Cortex of kidney (tissue), 1 donor: ENCODE data around the gene EVPLL.
"Not testable (repeated sequence)": the region's sequence is repeated elsewhere in the genome, so short reads cannot be mapped to it uniquely, and the experiment has no call there.

Source experiments
- DNase-seq: peaks from one replicate; lab custom pipeline; 2025; lab: John Stamatoyannopoulos, UW

Gene EVPLL

DNA sequence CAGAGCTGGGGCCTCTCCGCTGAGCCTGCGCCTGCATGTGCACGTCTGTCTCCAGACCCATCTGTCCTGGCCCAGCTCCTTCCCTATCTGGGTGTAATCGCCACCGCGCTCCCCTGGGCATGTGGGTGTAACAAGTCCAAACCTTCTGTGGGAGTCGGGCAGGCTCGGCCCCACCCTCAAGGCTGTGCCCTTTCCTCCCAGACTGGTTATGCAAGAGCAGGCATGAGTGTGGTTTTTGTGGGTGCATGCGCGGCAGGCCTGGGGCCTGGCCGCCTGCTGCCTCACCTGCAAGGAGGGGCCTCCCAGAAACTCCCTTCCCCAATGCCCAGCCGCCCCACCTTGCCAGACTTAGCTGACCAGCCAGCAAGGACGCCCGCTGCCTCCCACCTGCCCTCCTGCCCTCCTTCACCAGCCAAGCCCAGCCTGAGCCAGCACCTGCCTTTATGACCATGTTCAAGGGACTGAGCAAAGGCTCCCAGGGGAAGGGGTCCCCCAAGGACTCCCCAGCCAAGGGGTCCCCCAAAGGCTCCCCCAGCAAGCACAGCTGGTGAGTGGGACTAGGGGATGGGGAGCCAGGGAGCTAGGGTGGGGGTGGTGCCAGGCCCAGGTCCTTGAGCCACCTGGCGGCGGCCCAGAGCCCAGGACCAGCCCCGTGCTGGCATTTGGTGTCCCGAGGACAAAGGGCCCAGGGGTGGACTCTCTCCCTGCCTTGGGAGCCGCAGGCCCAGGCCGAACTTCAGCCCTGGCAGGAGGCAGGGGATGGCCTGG is at the start of gene EVPLL:
Gene EVPLL, plus strand, starts transcription at position 342 of the 768 bp plus-strand sequence. CDS start 3,160 bp downstream, outside the sequence.
- no peak for DNase-seq

DNA sequence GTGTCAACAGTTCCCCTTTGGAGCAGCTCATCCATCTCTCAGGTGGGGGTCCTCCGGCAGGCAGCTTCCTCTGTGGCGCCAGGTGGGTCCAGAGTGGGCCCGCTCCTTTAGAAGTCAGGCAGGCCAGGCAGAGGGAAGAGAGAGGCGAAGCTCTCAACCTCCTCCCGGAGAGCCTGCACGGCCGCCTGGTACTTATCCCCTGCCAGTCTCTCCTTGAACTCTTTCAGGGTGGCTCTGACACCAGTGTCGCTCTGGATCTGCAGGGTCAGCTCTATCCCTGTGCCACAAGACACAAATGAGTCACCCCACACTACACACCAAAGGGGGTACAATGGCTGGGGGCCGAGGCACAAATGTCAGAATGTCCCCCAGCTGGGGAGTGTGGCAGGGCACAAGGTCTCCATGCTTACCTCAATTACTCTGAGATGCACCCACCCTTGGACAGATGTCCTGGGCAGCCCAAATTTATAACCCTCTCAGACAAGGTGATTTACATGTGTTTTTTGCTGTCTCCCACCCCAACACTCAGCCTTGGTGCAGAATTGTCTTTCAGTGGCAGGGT is 48.9 kb upstream of the EVPLL start:
- DNase-seq, result no peak

DNA sequence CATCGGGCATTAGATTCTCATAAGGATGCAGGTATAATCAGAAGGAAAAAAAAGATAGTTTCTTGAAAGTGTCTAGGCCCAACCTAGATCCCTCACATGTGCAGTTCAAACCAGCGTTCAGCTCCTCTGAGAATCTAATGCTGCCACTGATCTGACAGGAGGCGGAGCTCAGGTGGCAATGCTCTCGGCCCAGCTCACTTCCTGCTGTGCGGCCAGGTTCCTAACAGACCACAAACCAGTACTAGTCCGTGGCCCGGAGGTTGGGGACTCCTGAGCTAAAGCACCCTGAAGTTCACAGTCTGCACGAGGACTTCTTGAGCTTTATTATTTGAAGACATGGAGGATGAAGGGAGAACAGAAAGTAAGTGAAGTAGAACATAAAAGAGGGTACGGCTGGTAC is 45.7 kb upstream of the EVPLL start:
- no peak for DNase-seq

DNA sequence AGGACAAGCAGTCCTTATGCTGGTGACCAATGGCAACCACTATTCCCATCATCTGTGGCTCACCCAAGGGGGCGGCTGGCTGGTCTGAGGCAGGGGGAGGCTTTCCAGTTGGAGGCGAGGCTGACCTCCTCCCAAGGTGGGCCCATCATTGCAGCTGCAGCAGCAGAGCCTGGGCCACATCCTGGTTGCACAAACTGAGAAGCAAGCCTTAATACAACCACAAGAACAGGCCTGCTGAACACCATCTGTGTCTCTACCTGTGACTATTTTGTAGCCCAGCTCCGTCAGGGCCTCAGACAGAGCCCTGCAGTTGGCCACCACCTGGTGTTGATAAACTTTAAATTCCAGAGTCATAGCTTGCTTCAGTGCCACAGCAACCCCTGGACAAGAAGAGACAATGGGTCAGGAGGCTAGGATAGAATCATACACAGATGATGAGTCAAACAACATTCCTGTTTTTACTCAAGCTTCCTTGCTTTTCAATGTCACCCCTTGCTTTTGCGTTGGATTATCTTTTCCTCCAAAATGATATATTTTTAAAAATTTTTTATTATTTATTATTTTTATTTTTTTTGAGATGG is 44.6 kb upstream of the EVPLL start:
- DNase-seq, result no peak

DNA sequence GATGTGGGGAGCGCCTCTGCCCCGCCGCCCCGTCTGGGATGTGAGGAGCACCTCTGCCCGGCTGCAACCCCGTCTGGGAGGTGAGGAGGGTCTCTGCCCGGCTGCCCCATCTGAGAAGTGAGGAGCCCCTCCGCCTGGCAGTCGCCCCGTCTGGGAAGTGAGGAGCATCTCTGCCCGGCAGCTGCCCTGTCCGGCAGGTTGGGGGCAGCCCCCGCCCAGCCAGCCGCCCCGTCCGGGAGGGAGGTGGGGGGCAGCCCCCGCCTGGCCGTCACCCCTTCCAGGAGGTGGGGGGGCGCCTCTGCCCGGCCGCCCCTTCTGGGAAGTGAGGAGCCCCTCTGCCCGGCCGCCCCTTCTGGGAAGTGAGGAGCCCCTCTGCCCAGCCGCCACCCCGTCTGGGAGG is 39.4 kb upstream of the EVPLL start:
- DNase-seq, result not testable (repeated sequence)

DNA sequence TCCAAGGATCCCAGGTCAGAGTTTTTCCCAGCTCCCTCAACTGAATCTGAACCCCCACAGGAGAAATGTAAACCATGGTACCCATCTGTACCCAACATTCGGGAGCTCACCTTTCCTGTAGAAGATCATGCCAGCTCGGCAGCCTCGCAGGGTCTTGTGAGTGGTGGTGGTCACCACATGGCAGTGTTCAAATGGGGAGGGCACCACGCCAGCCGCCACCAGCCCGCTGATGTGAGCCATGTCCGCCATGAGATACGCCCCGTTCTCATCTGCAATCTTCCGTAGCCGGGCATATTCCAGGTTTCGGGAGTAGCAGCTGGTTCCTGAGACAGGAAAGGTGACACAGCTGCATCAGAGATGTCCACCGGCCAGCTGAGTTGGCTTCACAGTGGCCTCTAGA is 37.6 kb upstream of the EVPLL start:
- no peak for DNase-seq

DNA sequence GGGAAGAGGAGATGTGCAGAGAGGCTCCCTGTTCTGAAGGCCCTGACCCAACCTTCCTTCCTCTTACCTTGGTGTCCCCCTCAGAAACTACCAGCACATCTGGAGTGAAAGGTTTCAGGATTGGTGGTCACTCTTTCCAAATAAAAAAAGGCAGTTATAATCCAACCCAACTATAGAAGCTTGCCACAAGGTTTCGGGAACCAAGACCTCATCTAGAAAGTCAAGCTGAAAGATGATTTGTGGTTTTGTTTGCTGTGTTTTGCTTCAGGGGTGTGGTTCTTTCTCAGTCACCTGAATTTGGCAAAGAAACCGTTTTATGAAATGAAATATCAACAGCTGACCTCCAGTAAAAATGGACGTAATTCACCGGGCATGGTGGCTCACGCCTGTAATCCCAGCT is 33.6 kb upstream of the EVPLL start:
- no peak for DNase-seq

DNA sequence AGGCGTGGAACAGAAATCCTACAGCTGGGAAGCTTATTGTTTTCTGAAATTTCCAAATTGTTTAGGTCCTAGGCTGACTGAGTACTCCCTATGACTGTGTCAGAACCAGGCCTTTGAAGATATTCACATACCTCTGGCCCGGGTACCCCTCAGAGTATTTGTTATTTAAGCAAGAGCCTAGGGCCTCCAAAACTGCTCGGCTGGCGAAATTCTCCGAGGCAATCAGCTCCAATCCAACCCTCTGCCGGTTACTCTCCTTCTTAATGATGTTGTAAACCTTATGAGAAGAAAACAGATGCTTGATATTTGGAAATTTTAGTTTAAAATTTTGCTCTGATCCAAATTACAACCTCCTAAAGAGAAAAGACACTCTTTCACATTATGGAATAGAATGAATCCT is 24.0 kb upstream of the EVPLL start:
- no peak for DNase-seq

DNA sequence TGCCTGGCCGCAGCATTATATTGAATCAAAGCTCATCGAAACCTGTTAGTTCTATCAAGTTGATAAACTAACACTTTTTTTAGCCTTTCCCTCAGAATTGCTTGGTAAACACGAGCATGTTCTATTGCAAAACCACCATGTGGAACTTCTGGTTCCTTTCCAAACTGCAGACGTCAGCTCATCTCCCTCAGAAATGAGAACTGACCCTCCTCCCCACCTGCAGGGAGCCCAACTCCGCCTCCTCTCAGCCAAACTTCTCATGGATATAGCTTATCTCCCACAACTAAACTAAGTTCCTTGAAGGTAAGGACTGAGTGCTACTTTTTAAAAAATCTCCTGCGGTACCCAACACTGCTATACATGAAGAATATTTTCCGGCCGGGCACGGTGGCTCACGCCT is 21.0 kb upstream of the EVPLL start:
- DNase-seq, result no peak

DNA sequence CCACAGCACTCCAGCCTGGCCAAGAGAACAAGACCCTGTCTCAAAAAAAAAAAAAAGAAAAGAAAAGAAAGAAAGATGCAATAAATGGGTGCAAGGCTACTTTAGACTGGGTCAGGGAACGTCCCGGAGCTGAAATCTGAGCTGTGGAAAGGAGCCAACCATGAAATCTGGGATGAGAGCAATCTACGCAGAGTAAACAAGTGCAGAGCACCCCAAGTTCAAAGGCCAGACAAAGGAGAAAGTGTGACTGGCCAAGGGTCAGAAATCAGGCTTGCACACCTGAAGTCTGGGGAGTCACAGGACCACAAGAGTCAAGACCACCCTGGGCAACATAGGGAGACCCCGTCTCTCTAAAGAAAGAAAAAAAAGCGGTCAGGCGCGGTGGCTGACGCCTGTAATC is 17.1 kb upstream of the EVPLL start:
- DNase-seq, result no peak

DNA sequence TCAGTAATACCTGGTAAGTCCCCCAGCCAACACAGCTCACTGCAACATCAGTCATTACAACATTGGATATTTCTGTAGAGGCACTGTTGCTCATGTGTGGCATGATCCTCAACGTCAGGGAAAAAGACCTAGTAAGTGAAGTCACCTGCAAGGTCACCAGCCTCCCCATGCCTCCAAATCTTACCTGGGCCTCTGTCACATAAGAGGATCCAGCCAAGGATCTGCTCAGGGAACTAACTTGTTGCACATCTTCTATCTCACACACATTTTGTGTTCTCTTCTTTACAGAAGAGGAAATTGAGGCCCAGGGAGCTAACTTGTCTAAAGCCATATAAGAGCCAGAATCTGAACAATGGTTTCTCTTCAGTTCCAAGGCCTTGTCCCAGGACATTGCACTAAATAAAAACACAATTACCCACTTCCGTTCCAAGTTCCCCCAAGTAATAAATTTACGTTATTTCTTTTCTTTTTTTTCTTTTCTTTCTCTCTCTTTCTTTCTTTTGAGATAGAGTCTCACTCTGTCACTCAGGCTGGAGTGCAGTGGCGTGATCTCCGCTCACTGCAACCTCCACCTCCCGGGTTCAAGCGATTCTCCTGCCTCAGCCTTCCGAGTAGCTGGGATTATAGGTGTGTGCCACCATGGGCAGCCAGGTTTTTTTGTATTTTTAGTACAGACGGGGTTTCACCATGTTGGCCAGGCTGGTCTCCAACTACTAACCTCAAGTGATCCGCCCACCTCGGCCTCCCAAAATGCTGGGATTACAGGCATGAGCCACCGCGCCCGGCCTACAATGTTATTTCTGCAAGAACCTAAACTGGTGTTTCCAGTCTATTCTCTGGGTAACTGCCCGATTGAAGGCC is 15.5 kb upstream of the EVPLL start:
- DNase-seq, result no peak

DNA sequence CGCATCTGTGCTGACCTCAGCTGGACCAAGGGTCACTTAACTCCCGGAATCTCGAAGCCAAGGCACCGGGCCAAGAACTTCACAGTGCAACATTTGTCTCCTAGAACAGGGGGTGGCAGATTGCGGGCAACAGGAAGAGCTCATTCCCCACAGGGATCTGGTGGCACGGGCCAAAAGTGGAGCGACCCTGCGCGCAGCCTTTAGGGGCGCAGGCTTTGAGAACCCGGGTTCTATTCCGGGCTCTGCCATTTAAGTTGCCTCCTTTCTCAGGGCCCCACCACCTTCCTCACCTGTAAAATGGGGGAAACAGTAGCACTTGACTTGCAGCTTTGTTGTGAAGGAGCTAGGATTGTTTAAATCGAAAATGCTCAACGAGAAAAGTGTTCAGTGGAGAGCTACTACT is 14.9 kb upstream of the EVPLL start:
- DNase-seq, result no peak

DNA sequence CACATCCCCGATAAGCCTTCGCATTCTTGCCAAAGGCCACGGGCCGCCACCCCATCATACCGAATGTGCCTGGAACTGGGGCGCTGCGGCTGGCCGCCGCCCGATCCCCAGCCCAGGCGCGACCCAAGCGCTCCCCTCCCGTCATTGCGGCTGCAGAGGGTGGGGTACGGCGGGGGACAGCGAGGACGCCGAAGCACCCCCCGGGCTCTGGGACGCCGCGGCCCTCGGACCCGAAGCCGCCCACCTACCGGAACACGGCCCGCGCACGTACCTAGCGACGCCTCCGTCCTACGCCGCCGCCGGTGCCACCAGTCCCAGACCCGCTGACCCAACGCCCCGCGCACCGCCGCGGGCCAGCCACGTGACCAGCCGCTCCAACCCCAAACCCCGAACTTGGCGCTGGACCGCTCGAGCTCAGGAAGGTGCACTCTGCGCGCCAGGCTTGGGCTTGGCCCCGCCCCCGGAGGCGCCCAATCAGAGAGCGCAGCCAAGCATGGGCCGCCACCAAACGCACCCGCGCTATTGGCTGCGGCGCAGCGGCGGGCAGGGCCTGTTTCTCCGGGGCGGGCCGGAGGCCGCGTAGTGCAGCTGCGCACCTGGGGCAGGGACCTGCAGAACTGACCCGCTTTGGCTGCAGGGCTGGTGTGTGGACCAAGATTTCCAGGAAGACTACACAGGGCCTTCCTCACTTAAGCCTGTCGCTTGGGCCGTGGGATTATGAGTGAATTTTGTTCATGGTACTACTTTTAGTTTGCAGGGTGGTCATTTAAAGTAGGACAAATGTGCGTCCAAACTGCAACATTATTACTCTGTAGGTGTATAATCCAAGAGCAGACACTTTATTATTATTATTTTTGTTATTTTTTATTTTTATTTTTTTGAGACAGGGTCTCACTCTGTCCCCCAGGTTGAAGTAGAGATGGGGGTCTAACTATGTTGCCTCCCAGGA is 14.2 kb upstream of the EVPLL start, which contains the start of gene SHMT1:
Gene SHMT1, minus strand, starts transcription at position 450 of the 949 bp plus-strand sequence. CDS start 7,569 bp downstream, outside the sequence.
- peak; percentile 27 for DNase-seq

DNA sequence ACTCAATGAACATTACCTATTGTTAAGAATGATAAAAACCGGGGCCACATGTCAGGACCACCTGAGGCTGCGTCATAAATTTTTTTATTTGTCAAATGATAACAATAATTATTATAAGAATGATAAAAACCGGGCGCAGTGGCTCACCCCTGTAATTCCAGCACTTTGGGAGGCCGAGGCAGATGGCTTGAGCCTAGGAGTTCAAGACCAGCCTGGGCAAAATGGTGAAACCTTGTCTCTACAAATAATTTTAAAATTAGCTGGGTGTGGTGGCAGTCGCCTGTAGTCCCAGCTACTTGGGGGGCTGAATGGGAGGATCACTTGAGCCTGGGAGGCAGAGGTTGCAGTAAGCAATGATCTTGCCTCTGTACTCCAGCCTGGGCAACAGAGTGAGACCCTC is 13.4 kb upstream of the EVPLL start:
- no peak for DNase-seq

DNA sequence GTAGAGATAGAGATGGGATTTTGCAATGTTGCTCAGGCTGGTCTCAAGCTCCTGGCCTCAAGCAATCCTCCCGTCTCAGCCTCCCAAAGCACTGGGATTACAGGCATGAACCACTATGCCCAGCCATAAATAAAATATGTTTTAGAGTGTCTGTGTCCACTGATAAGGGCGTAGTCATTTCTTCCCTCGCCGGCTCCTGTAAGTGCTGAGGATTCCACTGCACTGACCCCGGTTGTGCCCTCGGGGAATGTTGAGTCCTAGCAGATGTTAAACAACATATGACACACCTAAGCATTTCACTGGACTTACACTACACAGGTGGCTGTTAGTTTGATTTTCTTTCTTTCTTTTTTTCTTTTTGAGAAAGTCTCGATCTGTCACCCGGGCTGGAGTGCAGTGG is 8.6 kb upstream of the EVPLL start:
- no peak for DNase-seq

DNA sequence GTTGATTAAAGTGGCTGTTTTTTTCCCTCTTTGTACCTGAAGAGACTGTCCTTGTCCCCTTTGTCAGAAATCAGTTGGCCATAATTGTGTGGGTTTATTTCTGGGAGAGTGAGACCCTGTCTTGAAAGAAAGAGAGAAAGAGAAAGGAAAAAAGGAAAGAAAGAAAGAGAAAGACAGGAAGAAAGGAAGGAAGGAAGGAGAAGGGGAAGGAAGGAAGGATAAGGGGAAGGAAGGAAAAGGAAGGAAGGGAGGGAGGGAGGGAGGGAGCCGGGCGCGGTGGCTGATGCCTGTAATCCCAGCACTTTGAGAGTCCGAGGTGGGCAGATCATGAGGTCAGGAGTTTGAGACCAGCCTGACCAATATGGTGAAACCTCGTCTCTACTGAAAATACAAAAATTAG is 6.8 kb upstream of the EVPLL start:
- DNase-seq, result no peak

DNA sequence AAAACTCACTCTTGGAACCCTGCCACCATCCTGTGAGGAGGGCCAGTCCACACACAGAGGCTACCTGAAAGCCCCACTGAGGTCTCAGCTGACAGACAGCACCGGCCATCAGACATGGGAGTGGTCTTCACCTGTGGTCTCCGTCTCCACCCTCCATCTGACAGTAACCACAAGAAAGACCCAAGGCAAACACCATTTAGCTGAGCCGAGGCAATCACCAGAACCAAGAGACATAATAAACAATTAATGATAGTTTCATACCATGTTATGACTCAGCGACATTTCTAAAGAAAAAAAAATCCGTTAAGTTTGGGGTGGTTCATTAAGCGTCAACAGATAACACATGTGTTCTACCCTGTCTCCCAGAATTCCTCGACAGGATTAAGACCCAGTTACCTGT is 6.1 kb upstream of the EVPLL start:
- no peak for DNase-seq

DNA sequence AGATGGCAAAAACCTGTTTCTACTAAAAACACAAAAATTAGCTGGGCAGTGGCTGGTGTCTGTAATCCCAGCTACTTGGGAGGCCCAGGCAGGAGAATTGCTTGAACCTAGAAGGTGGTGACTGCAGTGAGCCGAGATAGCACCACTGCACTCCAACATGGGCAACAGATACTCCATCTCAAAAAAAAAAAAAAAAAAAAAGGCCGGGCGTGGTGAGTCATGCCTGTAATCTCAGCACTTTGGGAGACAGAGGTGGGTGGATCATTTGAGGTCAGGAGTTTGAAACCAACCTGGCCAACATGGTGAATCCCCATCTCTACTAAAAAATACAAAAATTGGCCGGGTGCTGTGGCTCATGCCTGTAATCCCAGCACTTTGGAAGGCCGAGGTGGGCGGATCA is 4.4 kb upstream of the EVPLL start:
- DNase-seq, result not testable (repeated sequence)

DNA sequence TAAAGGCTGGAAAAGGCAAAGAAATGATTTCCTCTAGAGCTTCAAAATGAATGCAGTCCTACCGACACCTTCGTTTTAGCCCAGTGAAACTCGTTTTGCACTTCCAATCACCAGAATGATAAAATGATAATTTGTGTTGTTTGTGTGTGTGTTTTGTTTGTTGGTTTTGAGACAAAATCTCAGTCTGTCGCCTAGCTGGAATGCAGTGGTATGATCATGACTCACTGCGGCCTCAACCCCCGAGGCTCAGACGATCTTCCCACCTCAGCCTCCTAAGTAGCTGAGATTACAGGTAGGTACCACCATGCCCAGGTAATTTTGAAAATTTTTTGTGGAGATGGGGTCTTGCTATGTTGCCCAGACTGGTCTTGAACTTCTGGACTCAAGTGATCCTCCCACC is 3.4 kb upstream of the EVPLL start:
- no peak for DNase-seq

DNA sequence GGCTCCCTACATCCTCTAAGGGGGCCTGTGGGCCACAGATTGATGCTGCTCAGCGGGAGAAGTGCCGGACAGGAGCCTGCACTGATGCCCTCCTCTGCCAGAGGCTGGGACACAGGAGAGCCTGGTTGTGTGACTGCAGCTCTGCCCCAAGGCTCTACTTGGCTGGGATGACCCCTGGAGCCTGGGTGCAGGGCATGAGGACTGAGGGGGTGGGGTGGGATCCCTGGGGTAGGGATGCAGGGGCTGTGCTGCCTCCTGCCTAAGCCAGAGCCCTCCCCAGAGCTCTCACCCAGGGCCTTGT is 577 bp downstream of the EVPLL start:
- DNase-seq, result no peak

DNA sequence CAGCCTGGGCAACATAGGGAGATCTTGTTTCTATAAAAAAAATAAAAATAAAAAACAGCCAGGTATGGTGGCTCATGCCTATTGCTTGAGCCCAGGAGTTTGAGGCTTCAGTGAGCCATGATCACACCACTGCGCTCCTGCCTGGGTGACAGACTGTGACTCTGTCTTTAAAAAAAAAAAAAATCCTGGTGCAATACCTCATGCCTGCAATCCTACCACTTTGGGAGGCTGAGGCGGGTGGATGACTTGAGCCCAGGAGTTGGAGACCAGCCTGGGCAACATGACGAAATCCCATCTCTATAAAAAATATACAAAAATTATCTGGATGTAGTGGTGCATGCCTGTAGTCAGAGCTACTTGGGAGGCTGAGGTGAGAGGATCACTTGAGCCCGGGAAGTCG is 1.0 kb downstream of the EVPLL start:
- DNase-seq, result not testable (repeated sequence)
